Ishikawa (cell line): ENCODE results near the gene GOLGA6A.

ENCODE experiments used
- CEBPB ChIP-seq: IDR thresholded peaks from 2 replicates; pipeline ENCODE4 v1.6.1; 2012
- CREB1 ChIP-seq: IDR thresholded peaks from 2 replicates; pipeline ENCODE4 v1.6.1; 2012; ENCODE audit warnings: low read depth
- EGR1 ChIP-seq: IDR thresholded peaks from 2 replicates; pipeline ENCODE4 v1.6.1; 2012
- EP300 ChIP-seq: IDR thresholded peaks from 2 replicates; pipeline ENCODE4 v1.6.1; 2012; ENCODE audit warnings: borderline replicate concordance
- FOXM1 ChIP-seq: IDR thresholded peaks from 2 replicates; pipeline ENCODE4 v1.6.1; 2012; ENCODE audit warnings: low read depth, borderline replicate concordance
- NFIC ChIP-seq: IDR thresholded peaks from 2 replicates; pipeline ENCODE4 v1.6.1; 2012
- RAD21 ChIP-seq: IDR thresholded peaks from 2 replicates; pipeline ENCODE4 v1.6.1; 2012; ENCODE audit warnings: low read depth
- TAF1 ChIP-seq: IDR thresholded peaks from 2 replicates; pipeline ENCODE4 v1.6.1; 2012; ENCODE audit warnings: low read depth, mild to moderate bottlenecking
- TCF12 ChIP-seq: IDR thresholded peaks from 2 replicates; pipeline ENCODE4 v1.6.1; 2012; ENCODE audit warnings: low read depth
- TEAD4 ChIP-seq: IDR thresholded peaks from 2 replicates; pipeline ENCODE4 v1.6.1; 2012
- YY1 ChIP-seq: IDR thresholded peaks from 2 replicates; pipeline ENCODE4 v1.6.1; 2012; ENCODE audit warnings: low read depth
- ZBTB7A ChIP-seq: IDR thresholded peaks from 2 replicates; pipeline ENCODE4 v1.6.1; 2012; ENCODE audit warnings: low read depth
- TF ChIP-seq, protein P1 (sequence below): IDR thresholded peaks from 2 replicates; pipeline ENCODE4 v1.6.1; 2012; ENCODE audit warnings: low read depth, mild to moderate bottlenecking
- TF ChIP-seq, protein P2 (sequence below): IDR thresholded peaks from 2 replicates; pipeline ENCODE4 v1.6.1; 2012
- TF ChIP-seq, protein P3 (sequence below): IDR thresholded peaks from 2 replicates; pipeline ENCODE4 v1.6.1; 2012

GOLGA6A gene

DNA sequence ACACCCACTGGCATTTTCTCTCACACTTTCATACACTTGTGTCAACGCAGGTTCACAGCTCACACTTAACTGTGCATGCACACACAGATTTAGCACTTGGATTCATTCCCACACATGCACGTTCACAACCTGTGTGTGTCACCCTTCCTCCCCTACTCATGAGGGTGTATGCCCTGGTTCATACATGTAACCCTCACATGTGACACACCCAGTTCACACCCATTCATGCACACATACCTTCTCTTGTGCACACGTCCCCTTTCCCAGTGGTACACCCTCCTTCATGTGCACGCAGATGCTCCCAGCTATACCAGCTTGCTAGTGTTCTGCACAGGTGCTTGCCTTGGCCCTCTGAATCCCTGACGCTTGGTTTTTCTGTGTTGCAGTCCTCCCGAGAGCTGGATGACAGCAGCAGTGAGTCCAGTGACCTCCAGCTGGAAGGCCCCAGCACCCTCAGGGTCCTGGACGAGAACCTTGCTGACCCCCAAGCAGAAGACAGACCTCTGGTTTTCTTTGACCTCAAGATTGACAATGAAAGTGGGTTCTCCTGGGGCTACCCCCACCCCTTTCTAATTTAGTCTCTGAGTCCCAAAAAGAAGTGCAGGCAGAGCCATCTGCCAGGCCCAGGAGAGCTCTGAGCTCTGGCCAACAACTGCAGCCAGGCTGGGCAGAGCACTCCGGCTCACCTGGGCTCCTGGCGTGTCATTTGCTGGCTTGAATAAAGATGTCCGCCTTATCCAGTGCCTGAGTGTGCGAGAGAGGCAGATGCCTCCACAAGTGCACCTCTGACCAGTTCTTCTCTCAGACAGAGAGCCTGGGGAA, 39.5 kb downstream of the GOLGA6A start:
- TF ChIP-seq ZBTB7A (no peak), TEAD4 (no peak), FOXM1 (no peak), CREB1 (no peak), CEBPB (no peak), RAD21 (no peak), TCF12 (no peak), EGR1 (no peak), TAF1 (no peak), NFIC (no peak), YY1 (no peak), EP300 (no peak)
- TF ChIP-seq, protein P1, sequence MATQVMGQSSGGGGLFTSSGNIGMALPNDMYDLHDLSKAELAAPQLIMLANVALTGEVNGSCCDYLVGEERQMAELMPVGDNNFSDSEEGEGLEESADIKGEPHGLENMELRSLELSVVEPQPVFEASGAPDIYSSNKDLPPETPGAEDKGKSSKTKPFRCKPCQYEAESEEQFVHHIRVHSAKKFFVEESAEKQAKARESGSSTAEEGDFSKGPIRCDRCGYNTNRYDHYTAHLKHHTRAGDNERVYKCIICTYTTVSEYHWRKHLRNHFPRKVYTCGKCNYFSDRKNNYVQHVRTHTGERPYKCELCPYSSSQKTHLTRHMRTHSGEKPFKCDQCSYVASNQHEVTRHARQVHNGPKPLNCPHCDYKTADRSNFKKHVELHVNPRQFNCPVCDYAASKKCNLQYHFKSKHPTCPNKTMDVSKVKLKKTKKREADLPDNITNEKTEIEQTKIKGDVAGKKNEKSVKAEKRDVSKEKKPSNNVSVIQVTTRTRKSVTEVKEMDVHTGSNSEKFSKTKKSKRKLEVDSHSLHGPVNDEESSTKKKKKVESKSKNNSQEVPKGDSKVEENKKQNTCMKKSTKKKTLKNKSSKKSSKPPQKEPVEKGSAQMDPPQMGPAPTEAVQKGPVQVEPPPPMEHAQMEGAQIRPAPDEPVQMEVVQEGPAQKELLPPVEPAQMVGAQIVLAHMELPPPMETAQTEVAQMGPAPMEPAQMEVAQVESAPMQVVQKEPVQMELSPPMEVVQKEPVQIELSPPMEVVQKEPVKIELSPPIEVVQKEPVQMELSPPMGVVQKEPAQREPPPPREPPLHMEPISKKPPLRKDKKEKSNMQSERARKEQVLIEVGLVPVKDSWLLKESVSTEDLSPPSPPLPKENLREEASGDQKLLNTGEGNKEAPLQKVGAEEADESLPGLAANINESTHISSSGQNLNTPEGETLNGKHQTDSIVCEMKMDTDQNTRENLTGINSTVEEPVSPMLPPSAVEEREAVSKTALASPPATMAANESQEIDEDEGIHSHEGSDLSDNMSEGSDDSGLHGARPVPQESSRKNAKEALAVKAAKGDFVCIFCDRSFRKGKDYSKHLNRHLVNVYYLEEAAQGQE, result no peak
- TF ChIP-seq, protein P2, sequence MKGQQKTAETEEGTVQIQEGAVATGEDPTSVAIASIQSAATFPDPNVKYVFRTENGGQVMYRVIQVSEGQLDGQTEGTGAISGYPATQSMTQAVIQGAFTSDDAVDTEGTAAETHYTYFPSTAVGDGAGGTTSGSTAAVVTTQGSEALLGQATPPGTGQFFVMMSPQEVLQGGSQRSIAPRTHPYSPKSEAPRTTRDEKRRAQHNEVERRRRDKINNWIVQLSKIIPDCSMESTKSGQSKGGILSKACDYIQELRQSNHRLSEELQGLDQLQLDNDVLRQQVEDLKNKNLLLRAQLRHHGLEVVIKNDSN, result no peak
- TF ChIP-seq, protein P3, sequence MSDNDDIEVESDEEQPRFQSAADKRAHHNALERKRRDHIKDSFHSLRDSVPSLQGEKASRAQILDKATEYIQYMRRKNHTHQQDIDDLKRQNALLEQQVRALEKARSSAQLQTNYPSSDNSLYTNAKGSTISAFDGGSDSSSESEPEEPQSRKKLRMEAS, result no peak

DNA sequence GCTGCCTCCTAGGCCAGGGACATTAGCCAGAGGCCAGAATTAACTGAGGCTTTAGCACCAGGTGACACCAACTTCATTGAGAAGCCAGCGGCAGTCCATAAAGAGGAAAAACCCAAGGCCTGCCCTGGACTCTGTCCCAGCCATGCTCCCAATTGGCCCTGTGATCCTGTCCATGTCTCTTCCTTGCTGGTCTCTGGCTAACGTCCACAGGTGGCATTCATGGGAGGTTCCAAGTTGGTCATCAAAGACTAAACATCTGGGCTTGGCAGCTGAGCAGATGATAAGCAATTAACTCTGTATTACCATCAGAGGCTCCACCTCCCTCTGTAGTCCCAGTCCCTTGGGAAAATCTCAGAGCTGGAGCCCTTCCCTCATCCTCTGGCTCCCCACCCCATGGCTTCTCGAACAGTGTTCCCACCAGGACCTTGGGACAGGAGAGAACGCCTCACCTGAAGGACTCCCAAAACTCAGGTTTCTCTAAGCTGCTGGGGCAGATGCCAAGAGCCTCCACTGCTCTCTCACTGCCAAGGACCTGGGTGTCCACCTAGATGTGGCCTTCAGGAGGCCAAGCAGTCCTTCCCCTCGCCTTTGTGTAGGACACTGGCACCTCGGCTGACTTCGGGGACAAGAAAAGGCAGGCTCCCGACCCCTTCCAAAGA, 40.4 kb downstream of the GOLGA6A start:
- TF ChIP-seq, protein P3, result no peak
- no peak for TF ChIP-seq TEAD4
- TF ChIP-seq RAD21, result no peak
- TF ChIP-seq FOXM1, result no peak
- TF ChIP-seq CEBPB, result no peak
- TF ChIP-seq EGR1, result no peak
- no peak for TF ChIP-seq NFIC
- TF ChIP-seq, protein P2, result no peak
- TF ChIP-seq YY1, result no peak
- TF ChIP-seq, protein P1, result no peak
- no peak for TF ChIP-seq TCF12
- TF ChIP-seq ZBTB7A, result no peak
- TF ChIP-seq TAF1, result no peak

DNA sequence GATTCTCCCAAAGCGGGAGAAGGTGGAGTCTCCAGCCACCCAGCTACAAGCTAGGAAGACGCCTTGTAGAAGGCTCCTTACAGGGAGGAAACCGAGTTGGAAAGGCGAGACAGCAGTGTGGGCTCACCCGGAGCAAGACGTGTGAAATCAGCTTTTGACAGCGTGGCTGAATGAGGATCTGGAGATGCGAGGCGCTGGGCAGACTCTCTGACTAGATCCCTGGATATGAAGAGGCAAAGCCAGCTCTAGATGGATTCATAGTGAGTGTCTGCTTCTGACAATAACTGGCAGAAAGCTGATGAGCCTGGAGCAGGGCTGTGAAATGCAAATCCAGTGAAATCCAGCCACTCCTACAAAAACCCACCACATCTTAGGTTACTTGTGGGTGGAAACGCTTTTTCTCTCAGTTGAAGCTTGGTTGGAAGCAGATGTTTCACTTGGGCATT, 41.0 kb downstream of the GOLGA6A start:
- TF ChIP-seq TCF12 (no peak), CEBPB (no peak), RAD21 (no peak), CREB1 (no peak), FOXM1 (no peak)
- TF ChIP-seq, protein P1, result no peak
- TF ChIP-seq, protein P2, result no peak
